GM18508 (cell line): ENCODE data around the gene SLC38A11.
"Not testable (repeated sequence)": the region's sequence is repeated elsewhere in the genome, so short reads cannot be mapped to it uniquely, and the experiment has no call there.

Experiments used
- ATAC-seq: cut with Tn5 transposase; IDR thresholded peaks from one replicate; pipeline ENCODE4 v1.9.1; 2021; ENCODE audit warnings: moderate number of reproducible peaks; ENCODE audit not compliant: insufficient read depth, unreplicated experiment

SLC38A11 gene

DNA sequence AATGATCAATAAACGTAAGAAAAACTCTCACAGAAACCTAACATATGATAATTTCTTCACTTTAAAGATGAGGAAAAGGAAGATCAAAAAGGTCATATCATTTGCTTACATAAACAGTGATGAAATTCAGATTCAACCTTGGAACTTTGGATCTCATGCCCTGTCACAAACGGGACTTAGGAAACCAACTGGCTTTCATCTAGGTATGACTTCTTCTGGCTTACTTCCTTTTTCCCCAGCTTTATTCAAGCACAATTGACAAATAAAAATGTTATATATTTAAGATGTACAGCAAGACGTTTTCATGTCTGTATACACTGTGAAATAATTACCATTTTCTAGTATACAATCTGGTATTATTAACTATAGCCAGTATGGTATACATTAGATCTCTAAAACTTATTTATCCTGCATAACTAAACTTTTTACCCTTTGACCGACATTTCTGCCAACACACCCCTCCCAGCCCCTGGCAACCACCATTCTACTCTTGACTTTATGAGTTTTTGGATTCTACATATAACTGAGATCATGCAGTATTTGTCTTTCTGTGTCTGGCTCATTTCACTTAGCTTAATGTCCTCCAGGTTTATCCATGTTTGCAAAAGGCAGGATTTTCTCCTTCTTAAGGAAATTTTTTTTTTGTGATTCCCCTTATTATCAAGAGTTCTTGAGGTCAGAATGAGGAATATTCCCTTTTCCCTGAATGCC lies 67.7 kb downstream of the SLC38A11 start:
- no peak for ATAC-seq

DNA sequence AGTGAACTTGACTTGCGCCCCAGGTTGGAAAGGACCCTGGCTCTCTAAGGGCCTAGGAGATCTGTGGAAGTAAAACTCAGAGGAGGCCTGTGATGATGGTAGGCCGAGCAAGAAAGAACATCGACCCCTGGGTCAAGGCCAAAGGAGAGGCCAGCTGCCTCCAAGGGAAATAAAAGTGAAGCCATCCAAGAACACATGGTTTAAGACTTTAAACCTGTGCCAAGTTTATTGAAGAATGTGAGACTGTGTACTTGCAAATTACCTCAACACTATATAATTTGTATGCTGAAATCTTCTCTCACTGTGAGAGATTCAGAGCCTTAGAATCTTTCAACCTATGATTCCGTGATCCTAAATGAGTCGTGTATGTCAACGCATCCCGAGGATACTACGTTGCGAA lies 73.0 kb downstream of the SLC38A11 start:
- no peak for ATAC-seq

DNA sequence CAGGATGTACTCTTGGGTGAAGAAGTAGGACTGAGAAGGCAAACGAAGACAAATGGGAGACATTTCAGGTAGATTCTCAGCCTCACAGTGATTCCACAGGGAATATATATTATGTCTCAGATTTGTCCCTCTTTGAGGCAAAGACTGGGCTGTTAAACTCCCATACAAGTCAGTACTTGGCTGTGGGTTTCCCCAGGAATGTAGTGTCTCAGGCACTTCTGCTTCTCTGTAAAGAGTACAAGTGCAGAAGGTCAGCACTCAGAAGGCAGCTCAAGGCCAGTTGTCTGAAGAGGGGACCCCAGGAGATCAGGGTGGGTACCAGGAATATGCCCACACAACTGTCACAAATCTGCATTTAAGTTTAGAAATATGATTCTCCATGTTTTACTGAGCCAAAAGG lies 73.8 kb downstream of the SLC38A11 start:
- no peak for ATAC-seq

DNA sequence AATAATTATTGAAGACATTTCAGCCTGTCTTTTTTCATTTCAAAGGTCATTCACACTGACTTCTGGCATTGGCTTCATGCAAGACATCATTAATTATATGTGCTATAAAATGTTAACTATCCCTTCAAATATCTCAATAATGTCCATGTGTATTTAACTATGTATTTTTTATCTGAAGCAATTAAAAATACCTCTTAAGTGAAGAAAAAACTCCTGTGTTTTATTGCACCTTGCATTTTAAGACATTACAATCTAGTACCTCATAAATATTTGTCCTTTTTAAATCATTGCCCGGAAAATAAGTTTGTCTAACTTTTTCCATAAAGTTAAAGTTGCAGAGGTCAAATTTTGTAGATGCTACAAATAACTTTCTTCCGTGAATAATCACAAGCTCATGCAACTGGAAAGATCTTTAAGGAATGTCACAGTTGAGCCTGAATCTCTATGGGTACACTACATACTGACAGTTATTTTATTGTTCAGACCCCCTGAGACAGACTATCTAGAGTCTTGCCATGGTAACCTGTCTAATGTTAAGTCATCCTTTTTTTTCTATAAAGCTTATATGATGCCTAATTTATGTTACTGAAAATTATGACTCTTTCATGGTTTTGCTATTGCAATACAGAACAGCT lies 75.3 kb downstream of the SLC38A11 start:
- ATAC-seq = no peak

DNA sequence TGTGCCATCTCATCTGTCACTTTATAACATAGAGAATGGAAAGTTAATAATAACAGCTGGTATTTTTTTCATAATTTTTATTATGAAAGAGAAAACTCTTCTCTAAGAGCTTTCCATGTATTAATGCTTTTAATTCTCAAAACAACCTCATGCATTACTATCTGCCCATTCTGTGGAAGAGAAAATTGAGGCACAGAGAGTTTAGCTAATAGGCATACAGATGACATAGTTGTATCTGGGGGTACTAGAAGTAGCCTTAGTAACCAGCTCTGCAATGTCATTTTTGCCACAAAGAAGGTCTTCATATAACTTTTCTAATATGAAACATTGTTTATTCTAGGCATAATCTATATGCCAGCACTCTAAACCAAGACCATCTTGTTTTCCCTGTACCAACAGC lies 77.4 kb downstream of the SLC38A11 start:
- no peak for ATAC-seq

DNA sequence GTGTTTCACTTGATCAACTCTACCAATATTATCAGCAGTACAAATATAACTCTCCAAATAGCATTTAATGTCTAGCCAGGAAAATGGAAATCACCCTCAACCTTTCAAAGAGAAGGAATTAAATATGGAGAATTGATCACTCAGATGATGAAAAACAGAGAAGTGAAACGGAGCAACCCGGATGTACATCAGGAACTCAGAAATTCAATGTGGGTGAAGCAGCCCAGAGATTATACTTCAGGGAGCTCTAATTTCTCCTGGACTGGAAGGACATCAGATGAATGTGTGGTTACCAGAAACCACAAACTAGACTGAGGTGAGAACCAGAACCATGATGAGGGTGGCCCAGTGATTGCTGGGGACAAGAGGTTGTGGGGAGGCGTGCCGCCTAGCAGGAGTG lies 78.2 kb downstream of the SLC38A11 start:
- ATAC-seq = no peak

DNA sequence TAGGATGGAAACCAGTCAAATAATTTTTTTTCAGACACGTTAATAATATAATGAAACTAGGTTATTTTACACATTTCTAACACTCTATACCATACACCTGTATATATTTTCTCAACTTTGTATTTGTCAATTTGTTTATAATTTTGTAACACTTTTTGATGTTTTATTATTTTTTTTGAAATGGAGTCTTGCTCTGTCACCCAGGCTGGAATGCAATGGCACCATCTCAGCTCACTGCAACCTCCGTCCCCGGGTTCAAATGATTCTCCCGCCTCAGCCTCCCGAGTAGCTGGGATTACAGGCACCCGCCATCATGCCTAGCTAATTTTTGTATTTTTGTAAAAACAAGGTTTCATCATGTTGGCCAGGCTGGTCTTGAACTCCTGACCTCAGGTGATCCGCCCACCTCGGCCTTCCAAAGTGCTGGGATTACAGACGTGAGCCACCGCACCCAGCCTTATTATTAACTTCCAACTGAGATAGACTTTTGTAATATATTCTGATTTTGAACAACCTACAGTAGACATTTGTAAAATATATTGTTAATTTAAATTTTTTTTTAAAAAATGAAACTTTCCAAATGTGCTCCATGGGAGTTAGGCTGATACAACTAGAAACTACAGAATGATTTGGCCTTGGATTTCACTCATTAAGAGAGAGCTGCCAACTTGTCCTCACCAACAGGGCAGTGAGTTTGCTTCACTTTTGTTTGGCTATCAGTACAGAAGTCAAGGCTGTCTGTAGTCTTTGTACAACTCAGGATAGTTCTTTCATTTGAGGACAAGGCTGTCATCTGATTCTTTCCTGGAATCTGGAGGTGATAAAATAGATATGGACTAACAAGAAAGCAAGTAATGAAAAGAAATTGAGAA lies 79.8 kb downstream of the SLC38A11 start:
- ATAC-seq = no peak

DNA sequence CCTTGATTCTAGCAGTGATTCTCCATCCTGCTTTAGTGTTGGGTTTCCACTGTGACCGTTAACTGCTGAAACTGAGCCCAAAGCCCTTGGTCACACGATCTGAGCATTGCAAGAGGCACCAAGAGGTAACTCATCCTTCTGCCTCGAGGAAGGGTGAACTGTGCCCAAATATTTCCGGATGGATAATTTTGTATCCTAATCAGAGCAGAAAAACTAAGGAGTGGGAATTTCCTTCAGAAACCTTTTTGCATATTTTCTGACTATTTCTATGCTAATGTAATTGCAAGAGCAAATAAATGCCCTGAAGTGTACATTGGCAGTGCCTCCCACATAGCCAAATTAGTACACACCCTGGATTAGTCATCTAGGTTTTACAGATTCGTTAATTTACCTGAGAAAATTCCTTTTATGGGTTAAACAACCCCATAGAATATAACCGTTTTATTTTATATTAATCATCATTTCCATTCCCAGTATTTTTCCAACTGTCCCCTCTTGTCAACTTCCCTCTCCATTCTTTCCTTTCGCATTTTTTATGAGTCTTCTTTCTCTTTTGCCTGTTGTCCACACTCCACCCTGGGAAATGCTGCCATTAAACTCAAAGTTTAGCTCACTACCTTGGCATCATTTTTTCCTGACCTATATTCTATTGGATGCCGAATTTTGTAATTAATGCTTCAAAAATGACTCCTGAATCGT lies 82.0 kb downstream of the SLC38A11 start:
- ATAC-seq = no peak

DNA sequence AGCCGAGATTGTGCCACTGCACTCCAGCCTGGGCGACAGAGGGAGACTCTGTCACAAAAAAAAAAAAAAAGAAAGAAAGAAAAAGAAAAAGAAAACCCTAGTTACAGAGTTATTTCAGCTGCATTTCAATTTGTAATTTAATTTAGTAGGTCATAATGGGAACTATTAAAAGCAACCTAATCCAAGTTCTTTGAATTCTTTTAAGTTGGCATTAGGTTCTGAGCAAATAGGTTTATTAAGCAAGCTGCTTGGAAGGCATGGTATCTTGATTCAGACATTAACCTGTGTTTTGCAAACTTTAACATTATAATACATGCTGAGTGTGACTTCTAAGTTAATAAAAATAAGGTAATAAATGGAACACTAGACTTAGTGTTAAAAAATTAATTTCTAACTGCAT lies 83.9 kb downstream of the SLC38A11 start:
- no peak for ATAC-seq

DNA sequence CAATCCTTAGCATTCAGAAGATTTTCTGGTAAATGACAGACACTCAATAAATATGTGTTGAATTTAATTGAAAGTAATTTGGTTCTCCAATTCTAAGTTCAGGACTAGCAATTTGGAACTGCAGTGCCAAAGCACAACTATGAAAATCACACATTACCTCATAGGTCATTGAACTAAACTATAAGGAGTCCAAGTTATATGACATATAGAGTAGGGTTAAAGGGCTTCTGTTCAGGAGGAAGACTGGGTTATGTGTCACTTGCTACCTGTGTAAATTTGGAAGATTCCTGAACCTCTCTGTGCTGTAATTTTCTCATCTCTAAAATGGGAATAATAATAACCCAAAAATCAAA lies 85.9 kb downstream of the SLC38A11 start:
- no peak for ATAC-seq

DNA sequence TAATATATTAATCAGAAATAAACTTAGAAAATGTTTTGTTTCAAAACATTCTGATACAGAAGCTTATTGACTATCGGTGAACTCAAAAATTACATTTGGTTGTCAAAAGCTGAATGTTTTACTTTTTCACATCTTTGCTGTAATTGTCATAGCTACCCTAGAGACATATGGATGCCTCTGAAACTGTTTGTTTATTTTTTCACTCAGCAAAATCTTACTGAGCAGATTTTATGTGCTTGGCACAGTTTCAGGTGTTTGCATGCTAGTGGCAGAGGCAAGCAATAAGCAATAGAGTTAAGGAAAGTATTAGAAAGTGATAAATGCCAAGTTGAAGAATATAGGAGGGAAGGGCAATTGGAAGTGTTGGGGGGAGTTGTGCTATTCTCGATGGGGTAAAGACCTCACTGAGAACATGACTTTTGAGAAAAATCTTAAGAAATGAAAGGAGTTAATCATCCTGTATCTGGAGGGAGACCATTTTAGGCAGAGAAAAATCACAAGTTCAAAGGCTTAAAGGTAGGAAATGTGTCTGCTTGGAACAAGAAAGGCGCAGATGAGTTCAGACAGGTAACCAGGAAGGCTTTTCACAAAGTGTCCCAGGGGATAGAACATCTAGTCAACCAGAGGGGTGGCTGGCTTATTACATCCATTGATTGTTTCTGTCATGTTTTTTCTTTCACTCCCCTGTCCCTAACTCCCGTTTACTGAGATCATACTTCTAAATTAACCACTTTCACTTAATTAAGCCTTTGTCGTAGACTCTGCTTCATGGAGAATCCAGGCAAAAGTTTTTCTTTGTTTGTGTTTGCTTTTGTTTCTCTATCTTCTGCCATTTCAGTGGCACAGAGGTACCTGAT lies 86.5 kb downstream of the SLC38A11 start:
- no peak for ATAC-seq

DNA sequence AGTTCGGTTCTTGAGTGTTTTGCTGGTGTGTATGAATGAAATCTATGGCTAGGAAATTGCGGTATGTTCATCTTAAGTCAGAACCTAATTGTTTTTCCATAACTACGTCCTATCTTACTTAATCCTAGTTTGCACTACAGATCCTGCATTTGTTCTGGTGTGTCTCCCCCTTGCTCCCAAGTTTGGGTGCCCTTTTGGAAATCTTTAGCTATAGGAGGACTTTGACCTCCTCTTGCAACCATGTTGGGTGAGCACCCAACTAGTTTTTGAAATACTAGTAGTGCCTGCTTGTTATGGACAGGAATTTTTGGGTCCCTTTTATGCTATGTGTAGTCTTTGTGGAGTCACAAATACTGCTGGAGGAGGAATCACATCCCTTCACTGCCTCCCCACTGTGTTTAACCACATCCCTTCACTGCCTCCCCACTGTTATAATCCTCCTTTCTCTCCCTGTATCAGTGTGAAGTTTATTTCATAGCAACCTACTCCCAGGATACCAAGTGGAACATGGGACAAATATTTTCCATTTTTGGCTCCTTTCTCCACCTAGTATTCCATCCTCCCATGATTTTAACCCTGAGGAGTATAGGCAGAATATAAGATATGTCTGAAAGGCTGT lies 87.4 kb downstream of the SLC38A11 start:
- ATAC-seq = no peak

DNA sequence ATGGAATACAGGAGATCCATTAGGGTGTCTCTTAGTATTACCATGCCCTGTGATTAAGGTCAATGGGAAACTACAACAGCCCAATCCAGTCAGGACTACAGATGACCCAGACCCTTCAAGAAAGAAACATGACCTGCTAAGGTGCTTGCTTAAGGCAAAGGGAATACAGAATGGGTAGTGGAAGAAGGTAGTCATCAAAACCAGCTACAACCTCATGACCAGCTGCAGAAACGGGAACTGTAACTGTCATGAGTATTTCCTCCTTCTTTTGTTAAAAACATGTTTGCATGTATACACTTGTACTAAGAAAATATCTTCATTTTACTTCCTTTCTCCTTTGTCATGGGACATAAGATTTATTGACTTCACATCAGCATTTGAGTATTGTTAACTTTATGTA lies 88.9 kb downstream of the SLC38A11 start:
- not testable (repeated sequence) for ATAC-seq

DNA sequence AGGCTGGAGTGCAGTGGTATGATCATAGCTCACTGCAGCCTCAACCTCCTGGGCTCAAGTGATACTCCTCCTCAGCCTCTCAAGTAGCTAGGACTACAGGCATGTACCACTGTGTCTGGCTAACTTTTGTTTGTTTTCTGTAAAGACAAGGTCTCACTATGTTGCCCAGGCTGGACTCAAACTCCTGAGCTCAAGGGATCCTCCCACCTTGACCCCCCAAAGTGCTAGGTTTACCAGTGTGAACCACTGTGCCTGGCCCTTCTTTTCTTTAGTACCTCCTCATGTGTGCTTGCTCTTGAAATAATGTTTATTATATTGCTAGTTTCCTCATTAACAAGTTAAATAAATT lies 94.7 kb downstream of the SLC38A11 start:
- ATAC-seq = no peak

DNA sequence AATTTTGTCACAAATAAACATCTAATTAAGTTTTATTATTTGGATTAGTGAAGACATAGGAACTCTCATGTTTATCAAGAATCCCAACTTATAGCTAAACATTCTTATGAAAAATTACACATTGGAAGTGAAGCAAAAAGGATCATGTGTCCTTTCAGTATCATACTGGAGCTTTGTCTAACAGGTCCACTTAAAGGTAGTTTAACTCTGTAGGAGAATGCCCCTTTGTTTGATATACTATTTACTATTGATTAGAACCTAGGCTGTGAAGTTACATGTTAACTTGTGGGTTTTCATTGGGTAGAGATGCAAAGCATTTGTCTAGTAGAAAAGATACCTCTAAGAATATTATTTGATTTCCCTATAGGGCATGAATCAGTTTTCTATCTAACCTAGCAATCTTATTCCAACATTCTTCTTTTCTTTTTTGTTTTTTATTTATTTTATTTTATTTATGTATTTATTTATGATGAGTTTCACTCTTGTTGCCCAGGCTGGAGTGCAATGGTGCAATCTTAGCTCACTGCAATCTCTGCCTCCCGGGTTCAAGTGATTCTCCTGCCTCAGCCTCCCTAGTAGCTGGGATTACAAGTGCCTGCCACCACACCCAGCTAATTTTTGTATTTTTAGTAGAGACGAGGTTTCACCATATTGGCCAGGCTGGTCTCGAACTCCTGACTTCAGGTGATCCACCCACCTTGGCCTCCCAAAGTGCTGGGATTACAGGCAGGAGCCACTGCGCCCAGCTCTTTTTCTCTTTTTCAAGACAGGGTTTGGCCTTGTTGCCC lies 95.2 kb downstream of the SLC38A11 start:
- not testable (repeated sequence) for ATAC-seq

DNA sequence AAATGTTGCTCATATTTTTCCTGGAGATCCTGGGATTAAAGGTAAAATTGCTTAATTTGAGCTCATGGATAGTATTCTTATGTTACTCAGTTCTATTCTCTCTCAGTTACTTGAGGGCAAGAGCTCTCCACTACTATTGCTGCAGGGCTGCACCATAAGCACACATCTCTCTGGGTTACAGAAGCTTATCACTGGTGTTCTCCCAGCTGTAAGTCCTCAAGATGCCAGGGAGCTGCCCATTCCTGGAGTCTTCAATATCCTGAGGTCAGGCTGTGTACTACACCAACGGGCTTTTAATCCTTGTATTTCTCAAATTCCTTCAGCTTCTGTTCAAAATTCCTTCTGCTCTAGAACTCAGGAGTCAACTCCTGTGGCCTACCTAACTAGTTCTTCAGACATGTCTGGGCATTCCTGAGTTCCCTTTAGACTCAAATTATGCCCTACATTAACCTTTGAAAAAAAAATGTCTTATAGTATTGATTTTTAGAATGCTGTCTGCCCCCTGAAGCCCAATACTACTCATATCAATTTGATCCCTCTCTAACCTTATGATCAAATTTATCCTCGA lies 96.0 kb downstream of the SLC38A11 start:
- ATAC-seq = no peak

DNA sequence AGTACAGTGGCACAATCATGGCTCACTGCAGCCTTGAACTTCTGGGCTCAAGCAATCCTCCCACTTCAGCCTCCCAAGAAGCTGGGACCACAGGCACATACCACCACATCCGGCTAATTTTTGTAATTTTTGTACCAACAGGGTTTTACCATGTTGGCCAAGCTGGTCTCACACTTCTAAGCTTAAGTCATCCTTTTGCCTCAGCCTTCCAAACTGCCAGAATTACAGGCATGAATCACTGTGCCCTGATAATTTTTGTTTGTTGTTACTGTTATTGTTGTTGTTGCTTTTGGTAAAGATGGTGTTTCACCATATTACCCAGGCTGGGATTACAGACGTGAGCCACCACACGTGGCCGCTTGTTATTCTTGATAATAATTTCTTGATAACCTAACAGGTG lies 103.2 kb downstream of the SLC38A11 start:
- no peak for ATAC-seq

DNA sequence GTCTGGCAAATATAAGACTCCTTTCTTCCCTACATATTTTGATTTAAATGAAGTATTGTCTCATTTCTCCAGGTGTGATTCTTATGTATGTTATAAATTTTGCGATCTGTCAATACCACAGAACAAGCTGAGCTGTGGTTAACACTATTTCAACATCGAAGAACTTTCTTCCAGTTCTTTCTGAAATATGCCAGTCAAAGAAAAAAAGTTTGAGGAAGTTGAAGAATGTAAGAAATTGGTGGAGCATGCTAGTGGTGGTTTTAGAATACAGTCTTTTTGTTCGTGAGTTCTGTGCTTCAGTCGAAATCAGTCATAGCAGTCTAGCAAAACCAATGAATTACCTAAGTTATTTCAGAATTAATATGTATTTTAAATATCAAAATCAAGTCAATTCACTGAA lies 105.1 kb downstream of the SLC38A11 start:
- no peak for ATAC-seq
